ENCODE data around the gene TMSB15A. TPM values are rescaled to one million over a fixed set of nuclear protein-coding genes. Genes with fewer than 3 reads are reported as not detected.

Gene TMSB15A
- total RNA-seq, result 10 to 100 TPM in 1 of 2 donors, 1 to 10 TPM in 1; 4.8 to 15.7 TPM

DNA sequence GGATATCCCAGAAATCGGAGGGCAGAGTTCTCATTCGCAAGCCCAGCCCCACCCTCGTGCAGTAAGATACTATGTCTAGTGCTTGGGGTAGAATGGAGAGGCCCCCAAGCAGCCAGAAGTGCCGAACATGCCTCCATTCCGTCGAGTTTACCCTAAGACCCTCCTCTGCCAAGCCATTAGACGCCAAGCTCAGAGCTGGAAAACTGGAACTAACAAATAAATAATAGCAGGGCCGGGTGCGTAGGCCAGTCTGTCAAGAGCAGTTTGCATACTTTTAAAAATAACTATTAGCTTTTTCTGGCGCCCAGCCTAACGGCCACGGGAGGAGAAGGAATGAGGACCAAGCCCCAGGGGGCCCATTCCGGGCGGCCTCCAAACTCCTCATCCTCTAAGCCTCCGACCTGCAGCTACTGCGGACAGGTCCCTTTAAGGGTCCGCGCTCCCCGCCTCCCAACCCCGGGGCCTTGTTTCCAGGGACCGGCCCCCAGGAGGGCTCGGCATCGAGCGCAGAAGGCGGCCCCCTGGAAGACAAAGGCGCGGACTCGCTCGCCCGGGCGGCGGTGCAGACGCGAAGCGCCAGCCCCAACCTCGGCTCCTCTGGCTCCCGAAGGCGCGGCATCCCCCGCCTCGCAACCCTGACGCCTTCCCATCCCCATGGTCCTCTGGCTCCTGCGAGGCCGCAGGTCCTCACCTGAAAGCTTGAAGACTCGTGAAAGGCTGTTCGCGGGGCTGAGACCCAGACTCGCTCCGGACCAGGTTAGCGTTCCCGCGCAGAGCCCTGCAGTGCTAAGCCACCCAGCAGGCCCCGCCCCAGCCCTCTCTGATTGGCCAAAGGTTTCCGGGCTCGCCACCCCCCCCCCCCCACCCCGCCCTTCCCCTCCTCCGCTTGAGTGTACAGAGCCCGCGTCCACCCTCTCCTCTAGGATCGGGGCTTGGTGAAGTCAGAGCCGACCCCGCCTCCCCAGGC is at the start of gene TMSB15A:
Gene TMSB15A, minus strand, starts transcription at position 765 of the 967 bp plus-strand sequence.
- Histone ChIP-seq H3K27me3 (replicated peaks; ENCODE audit: insufficient read depth) (no peaks in the 10 kb centered on the region), H3K4me3 (peak within 1 kb of the TSS; percentile 25 to 33), H3K27ac (peak within 1 kb of the TSS in 1 of 2 donors; percentile 26), H3K9me3 (no peaks in the 10 kb centered on the region), H3K4me1 (replicated peaks) (no peaks in the 10 kb centered on the region), H3K36me3 (no peaks in the 10 kb centered on the region)
- WGBS, result 1% methylated on average over 21 of the region's 62 CpGs
- intact Hi-C loops (cut with DNase I), result no loop called here
- TF ChIP-seq, protein P1, sequence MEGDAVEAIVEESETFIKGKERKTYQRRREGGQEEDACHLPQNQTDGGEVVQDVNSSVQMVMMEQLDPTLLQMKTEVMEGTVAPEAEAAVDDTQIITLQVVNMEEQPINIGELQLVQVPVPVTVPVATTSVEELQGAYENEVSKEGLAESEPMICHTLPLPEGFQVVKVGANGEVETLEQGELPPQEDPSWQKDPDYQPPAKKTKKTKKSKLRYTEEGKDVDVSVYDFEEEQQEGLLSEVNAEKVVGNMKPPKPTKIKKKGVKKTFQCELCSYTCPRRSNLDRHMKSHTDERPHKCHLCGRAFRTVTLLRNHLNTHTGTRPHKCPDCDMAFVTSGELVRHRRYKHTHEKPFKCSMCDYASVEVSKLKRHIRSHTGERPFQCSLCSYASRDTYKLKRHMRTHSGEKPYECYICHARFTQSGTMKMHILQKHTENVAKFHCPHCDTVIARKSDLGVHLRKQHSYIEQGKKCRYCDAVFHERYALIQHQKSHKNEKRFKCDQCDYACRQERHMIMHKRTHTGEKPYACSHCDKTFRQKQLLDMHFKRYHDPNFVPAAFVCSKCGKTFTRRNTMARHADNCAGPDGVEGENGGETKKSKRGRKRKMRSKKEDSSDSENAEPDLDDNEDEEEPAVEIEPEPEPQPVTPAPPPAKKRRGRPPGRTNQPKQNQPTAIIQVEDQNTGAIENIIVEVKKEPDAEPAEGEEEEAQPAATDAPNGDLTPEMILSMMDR (IDR thresholded peaks at IDR 0.05), result no peak
- TF ChIP-seq POLR2A (IDR thresholded peaks at IDR 0.05), result no peak
- TF ChIP-seq POLR2AphosphoS5 (IDR thresholded peaks at IDR 0.05), result no peak
- peak; percentile 57 for DNase-seq (ENCODE audit: low spot score)

DNA sequence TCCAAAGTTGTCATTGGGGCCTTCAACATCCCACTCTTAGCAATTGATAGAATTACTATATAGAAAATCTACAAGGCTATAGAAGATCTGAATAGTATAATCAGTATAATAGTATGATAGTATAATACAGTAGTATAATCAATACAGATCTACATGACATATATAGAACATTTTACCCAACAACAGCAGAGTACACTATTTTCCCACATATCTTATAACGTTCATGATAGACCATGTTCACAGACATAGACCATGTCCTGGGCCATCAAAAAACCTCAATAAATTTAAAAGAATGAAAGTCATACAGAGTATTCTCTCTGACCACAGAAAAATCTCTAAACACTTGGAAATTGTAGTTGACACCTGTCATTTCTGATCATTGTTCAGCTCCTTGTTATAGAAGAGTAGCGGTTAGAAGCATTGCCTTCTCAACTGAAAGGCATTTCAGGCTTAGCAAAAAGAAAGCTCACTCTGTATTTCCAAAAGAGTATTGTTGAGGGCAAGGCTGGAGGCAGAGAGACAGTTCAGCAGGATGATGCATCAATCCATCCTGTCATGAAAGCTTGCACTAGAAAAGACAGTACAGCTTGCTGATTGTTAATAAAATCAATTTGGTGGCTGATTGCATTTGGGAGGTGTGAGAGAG is 44.0 kb upstream of the TMSB15A start:
- Histone ChIP-seq H3K4me1 (replicated peaks) (no peaks in the 10 kb centered on the region), H3K36me3 (no peaks in the 10 kb centered on the region), H3K27ac (no peak overlapping the region), H3K9me3 (no peaks in the 10 kb centered on the region), H3K27me3 (replicated peaks; ENCODE audit: insufficient read depth) (no peaks in the 10 kb centered on the region), H3K4me3 (no peak overlapping the region)
- intact Hi-C loops (cut with DNase I), result no loop called here
- no peak for TF ChIP-seq POLR2AphosphoS5 (IDR thresholded peaks at IDR 0.05)
- TF ChIP-seq, protein P1 (IDR thresholded peaks at IDR 0.05), result no peak
- TF ChIP-seq POLR2A (IDR thresholded peaks at IDR 0.05), result no peak
- WGBS, result 91% methylated on average over 2 of the region's 2 CpGs
- DNase-seq (ENCODE audit: low spot score), result no peak

DNA sequence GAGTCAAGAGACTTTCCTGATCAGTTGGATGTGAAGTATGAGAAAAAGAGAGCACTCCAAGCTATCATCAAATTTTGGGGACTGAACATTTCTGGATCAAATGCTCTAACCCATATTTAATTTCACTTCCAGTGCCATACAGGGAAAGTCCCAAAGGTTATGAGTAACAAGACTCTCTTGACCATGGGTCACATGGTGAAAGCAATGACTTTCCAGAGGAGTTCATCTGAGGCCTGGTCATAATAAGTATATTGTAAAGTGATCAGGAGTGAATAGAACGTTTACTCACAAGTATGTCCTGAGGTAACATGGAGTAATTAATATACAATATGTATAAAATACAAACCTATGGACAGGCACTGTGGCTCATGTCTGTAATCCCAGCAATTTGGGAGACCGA is 42.1 kb upstream of the TMSB15A start:
- no peaks in the 10 kb centered on the region for H3K27me3 ChIP-seq (replicated peaks; ENCODE audit: insufficient read depth)
- no peaks in the 10 kb centered on the region for H3K9me3 ChIP-seq
- H3K4me1 ChIP-seq (replicated peaks), result no peaks in the 10 kb centered on the region
- 91% methylated on average over 2 of the region's 2 CpGs for WGBS
- intact Hi-C loops (cut with DNase I), result no loop called here
- H3K4me3 ChIP-seq, result no peak overlapping the region
- no peaks in the 10 kb centered on the region for H3K36me3 ChIP-seq
- TF ChIP-seq, protein P1 (IDR thresholded peaks at IDR 0.05), result no peak
- TF ChIP-seq POLR2A (IDR thresholded peaks at IDR 0.05), result no peak
- TF ChIP-seq POLR2AphosphoS5 (IDR thresholded peaks at IDR 0.05), result no peak
- no peak for DNase-seq (ENCODE audit: low spot score)
- no peak overlapping the region for H3K27ac ChIP-seq

DNA sequence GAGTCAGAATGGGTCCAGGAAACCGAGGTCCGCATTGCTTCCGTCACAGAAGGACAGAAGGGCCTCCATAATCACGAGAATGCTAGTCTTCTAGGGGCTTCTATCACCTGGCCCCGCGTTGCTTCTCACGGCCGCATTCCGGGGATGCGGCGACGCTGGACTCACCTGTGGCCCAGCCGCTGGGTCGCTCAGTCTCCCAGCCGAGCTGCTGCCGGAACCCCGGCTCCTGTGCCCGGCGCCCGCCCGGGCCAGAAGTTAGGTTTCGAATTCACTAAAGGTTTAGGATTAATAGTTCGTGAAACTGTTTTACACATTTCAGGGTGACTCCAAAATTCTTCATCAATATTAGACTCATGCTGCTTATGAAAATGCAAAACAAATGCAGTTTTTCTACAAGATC is 31.7 kb upstream of the TMSB15A start:
- no peak overlapping the region for H3K4me3 ChIP-seq
- TF ChIP-seq POLR2AphosphoS5 (IDR thresholded peaks at IDR 0.05), result no peak
- TF ChIP-seq, protein P1 (IDR thresholded peaks at IDR 0.05), result no peak
- TF ChIP-seq POLR2A (IDR thresholded peaks at IDR 0.05), result no peak
- H3K36me3 ChIP-seq, result no peaks in the 10 kb centered on the region
- DNase-seq (ENCODE audit: low spot score), result no peak
- H3K4me1 ChIP-seq (replicated peaks), result no peaks in the 10 kb centered on the region
- no peaks in the 10 kb centered on the region for H3K9me3 ChIP-seq
- H3K27ac ChIP-seq, result no peak overlapping the region
- intact Hi-C loops (cut with DNase I), result no loop called here
- 98% methylated on average over 10 of the region's 23 CpGs for WGBS
- no peaks in the 10 kb centered on the region for H3K27me3 ChIP-seq (replicated peaks; ENCODE audit: insufficient read depth)

All from prostate gland (tissue), 2 donors.